ENCODE data around the gene SNRPF.

Gene SNRPF

DNA sequence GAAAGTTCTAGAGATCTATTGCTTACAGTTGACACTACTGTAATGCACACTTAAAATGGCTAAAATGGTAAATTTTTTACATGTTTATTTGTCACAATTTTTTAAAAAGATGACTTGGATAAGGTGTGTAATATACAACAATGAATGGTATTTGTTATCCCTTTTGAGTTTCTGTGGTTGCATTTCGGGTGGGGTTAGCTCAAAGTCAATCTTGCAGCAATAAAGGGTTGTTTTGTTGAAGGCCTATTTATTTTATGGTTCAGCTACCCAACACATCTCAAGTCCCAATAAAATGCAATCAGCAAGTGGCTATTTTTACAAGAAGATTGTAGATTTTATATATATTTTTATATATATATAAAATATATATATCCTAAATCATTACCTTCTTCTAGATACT lies 22.1 kb downstream of the SNRPF start:
- Mint-ChIP-seq H3K4me1 (ENCODE audit: low read depth) (no peaks in the 10 kb centered on the region), H3K27me3 (ENCODE audit: low read depth) (no peaks in the 10 kb centered on the region), H3K9me3 (no peaks in the 10 kb centered on the region), H3K4me3 (no peak overlapping the region), H3K36me3 (ENCODE audit: low read depth) (no peaks in the 10 kb centered on the region), H3K27ac (no peak overlapping the region)
- no peak for DNase-seq (ENCODE audit: low spot score)

DNA sequence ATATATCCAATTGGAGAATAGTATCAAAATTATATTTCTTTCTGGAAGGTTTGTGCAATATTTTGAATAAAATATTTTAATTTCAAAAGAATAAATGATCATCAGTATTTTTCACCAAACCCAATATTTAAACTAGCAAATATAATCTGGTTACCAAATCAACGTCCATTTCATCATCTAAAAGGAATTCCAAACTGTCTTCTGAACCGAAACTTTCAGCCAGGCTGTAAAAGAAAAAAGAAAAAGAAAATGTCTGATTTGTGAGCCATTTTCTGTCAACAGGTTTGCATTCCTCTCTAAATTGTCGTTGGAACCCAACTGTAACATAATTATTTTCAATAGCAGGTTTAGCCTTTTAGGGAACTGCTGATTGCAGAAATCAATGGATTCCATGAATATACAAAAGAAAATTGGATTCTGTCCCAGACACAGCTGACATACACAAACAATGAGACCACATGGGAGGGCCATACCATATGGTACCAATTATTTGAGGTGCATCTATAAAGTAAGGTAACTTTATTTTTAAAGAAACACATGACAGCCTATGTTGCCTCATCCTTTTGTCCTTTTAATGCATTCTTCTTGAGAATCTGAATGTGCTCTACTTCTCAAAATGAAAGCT lies 22.7 kb downstream of the SNRPF start:
- H3K27me3 Mint-ChIP-seq (ENCODE audit: low read depth) = no peaks in the 10 kb centered on the region
- H3K9me3 Mint-ChIP-seq = no peaks in the 10 kb centered on the region
- no peak for DNase-seq (ENCODE audit: low spot score)
- no peak overlapping the region for H3K27ac Mint-ChIP-seq
- no peak overlapping the region for H3K4me3 Mint-ChIP-seq
- H3K36me3 Mint-ChIP-seq (ENCODE audit: low read depth) = no peaks in the 10 kb centered on the region
- H3K4me1 Mint-ChIP-seq (ENCODE audit: low read depth) = no peaks in the 10 kb centered on the region

DNA sequence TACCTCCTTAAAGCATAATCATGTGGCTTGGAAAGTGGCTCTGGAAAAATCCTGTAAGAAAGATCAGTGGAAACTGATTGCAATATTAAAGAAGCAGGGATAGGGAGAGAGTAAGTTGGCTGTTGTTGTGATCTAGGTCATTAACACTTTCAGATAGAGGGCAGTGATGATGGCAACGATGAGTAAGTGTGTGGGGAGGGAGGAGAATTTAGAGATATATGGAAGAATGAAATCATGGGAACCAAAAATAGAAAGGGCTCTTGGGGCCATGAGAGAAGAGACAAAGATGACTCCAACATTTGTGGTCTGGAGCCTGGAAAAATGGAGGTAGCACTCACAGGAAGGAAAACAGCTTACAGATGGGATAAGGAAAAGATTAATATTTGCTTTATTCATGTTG lies 23.3 kb downstream of the SNRPF start:
- Mint-ChIP-seq H3K27me3 (ENCODE audit: low read depth) (no peaks in the 10 kb centered on the region), H3K36me3 (ENCODE audit: low read depth) (no peaks in the 10 kb centered on the region), H3K27ac (no peak overlapping the region), H3K9me3 (no peaks in the 10 kb centered on the region), H3K4me3 (no peak overlapping the region), H3K4me1 (ENCODE audit: low read depth) (no peaks in the 10 kb centered on the region)
- DNase-seq (ENCODE audit: low spot score) = no peak

DNA sequence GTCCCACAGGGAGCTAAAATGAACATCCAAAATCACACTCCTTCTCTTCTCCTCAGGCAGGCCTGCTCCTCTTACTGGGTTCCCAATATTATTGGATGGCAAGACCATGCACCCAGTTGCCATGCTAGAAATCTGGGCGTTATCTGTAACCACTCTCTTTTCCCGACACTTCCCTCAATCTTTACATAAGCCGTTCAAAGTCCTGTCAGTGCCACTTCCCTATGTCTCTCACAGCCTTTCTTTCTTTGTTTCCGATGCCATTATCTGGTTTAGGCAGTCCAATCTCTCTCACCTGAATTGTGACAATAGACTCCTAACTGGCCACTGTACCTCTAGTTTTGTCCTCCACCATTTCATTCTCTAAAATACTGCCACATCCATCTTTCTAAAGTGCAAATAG lies 24.1 kb downstream of the SNRPF start:
- Mint-ChIP-seq H3K4me3 (no peak overlapping the region), H3K27me3 (ENCODE audit: low read depth) (no peaks in the 10 kb centered on the region), H3K36me3 (ENCODE audit: low read depth) (no peaks in the 10 kb centered on the region), H3K27ac (no peak overlapping the region), H3K4me1 (ENCODE audit: low read depth) (no peaks in the 10 kb centered on the region), H3K9me3 (no peaks in the 10 kb centered on the region)
- DNase-seq (ENCODE audit: low spot score) = no peak

DNA sequence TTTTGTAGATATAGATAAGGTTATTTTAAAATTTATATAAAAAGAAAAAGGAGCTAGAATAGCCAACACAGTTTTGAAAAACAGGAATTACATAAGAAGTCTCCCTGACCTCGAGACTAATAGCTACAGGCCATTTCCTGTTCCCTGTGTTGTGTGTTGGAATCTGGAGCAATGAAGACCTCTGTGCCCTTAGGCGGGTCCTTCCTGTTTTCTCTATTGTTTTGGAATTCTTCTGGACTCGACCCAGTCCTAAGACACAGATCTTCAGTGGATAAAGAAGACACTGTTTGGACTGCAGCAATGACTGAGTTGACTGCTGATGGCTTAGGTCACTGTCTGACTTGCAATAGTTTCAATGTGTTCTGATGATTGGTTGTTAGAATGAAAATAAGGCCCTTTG lies 26.2 kb downstream of the SNRPF start:
- Mint-ChIP-seq H3K27me3 (ENCODE audit: low read depth) (no peaks in the 10 kb centered on the region), H3K4me3 (no peak overlapping the region), H3K27ac (no peak overlapping the region), H3K9me3 (no peaks in the 10 kb centered on the region), H3K4me1 (ENCODE audit: low read depth) (no peaks in the 10 kb centered on the region), H3K36me3 (ENCODE audit: low read depth) (no peaks in the 10 kb centered on the region)
- no peak for DNase-seq (ENCODE audit: low spot score)

DNA sequence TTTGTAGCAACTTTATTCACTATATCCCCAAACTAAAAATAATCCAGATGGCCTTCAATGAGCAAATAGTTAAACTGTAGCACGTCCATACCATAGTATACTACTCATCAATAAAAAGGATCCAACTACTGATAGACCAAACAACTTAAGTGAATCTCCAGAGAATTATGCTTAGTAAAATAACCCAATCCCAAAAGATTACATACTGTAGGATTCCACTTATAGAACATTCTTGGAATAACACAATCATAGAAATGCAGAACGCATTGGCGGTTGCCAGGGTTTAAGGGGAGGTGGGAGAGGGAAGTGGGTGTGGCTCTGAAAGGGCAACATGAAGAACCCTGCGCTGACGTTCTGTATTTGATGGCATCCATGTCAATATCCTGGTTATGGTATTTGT lies 28.6 kb downstream of the SNRPF start:
- Mint-ChIP-seq H3K4me3 (no peak overlapping the region), H3K9me3 (no peaks in the 10 kb centered on the region), H3K27ac (no peak overlapping the region), H3K36me3 (ENCODE audit: low read depth) (no peaks in the 10 kb centered on the region), H3K4me1 (ENCODE audit: low read depth) (no peaks in the 10 kb centered on the region), H3K27me3 (ENCODE audit: low read depth) (no peaks in the 10 kb centered on the region)
- DNase-seq (ENCODE audit: low spot score) = no peak

DNA sequence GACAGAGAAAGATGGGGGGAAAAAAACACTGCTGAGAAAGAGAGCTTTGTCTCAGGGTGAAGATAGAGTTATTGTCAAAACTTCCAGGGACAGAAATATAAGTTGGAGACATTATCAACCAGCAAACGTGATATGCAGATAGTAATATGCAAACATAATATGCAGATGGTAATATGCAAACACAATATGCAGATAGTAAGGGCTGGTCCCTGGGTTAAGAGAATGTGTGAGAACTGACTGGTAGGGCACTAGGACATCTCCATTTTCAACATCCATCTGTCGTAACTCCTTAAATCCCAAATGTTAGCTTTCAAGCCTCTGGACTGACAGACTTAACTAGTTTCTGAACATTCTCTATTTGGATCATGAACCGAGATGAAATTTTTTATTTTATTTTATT lies 32.2 kb downstream of the SNRPF start:
- H3K9me3 Mint-ChIP-seq = no peaks in the 10 kb centered on the region
- H3K27ac Mint-ChIP-seq = no peak overlapping the region
- H3K27me3 Mint-ChIP-seq (ENCODE audit: low read depth) = peaks cover under 1% of the 10 kb centered on the region
- H3K4me1 Mint-ChIP-seq (ENCODE audit: low read depth) = no peaks in the 10 kb centered on the region
- no peak overlapping the region for H3K4me3 Mint-ChIP-seq
- DNase-seq (ENCODE audit: low spot score) = no peak
- no peaks in the 10 kb centered on the region for H3K36me3 Mint-ChIP-seq (ENCODE audit: low read depth)

DNA sequence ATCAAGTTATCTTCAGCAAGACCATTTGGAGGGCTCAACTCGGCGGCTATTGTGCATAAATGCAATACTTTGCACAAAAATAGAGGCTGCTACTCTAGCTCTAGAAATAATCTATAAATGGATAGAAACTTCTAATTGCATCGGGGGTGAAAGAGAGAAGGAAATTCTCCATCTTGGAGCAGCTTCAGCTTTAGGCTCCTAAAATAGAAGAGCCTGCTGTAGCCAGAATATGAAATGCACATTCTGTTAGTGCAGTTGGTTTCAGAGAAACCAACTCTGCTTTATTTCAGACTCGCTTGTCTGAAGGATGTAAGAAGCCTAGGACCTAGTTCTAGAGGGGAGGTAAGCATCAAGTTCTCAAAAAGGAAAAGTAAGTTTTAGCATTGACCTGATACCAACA lies 38.1 kb downstream of the SNRPF start:
- Mint-ChIP-seq H3K4me1 (ENCODE audit: low read depth) (no peaks in the 10 kb centered on the region), H3K27me3 (ENCODE audit: low read depth) (peaks cover 8% of the 10 kb centered on the region), H3K27ac (no peak overlapping the region), H3K36me3 (ENCODE audit: low read depth) (no peaks in the 10 kb centered on the region), H3K9me3 (no peaks in the 10 kb centered on the region), H3K4me3 (no peak overlapping the region)
- no peak for DNase-seq (ENCODE audit: low spot score)

DNA sequence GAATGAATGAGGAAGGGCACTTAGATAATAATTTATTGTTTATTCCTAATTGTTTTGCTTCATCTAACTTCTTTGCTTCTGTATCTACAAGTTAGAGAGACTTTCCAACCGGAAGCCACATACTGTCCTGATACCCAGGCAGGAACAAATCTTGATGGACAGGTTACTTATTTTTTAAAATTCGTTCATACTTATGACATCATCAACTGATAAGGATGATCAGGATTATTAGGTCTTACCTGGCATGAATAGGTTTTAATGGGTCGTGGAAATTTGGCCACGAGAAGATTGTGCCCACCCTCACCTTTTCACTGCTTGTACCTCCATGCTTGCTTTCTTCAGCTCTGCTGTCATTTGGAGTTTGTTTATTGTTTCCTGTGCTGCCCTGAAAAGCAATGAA lies 39.3 kb downstream of the SNRPF start:
- DNase-seq (ENCODE audit: low spot score) = no peak
- no peak overlapping the region for H3K4me3 Mint-ChIP-seq
- H3K27me3 Mint-ChIP-seq (ENCODE audit: low read depth) = peaks cover 8% of the 10 kb centered on the region
- H3K36me3 Mint-ChIP-seq (ENCODE audit: low read depth) = no peaks in the 10 kb centered on the region
- peaks cover under 1% of the 10 kb centered on the region for H3K9me3 Mint-ChIP-seq
- H3K4me1 Mint-ChIP-seq (ENCODE audit: low read depth) = no peaks in the 10 kb centered on the region
- no peak overlapping the region for H3K27ac Mint-ChIP-seq

DNA sequence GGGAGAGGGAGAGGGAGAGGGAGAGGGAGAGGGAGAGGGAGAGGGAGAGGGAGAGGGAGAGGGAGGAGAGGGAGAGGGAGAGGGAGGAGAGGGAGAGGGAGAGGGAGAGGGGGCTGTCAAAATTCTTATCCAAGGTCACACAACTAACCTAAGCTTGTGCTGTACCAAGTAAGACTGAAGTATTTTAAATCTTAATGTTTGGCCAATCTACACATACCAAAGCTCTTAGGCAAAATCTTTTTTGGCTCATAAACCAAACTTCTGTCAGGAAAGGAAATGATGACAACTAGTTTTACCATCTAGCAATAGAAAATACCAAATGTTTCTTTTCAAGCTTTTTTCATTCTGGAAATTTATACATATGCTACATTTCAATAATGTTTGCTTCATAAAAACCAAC lies 49.8 kb downstream of the SNRPF start:
- H3K4me3 Mint-ChIP-seq = no peak overlapping the region
- H3K27ac Mint-ChIP-seq = no peak overlapping the region
- H3K4me1 Mint-ChIP-seq (ENCODE audit: low read depth) = no peaks in the 10 kb centered on the region
- H3K36me3 Mint-ChIP-seq (ENCODE audit: low read depth) = no peaks in the 10 kb centered on the region
- H3K27me3 Mint-ChIP-seq (ENCODE audit: low read depth) = peaks cover 17% of the 10 kb centered on the region
- DNase-seq (ENCODE audit: low spot score) = no peak
- H3K9me3 Mint-ChIP-seq = no peaks in the 10 kb centered on the region

DNA sequence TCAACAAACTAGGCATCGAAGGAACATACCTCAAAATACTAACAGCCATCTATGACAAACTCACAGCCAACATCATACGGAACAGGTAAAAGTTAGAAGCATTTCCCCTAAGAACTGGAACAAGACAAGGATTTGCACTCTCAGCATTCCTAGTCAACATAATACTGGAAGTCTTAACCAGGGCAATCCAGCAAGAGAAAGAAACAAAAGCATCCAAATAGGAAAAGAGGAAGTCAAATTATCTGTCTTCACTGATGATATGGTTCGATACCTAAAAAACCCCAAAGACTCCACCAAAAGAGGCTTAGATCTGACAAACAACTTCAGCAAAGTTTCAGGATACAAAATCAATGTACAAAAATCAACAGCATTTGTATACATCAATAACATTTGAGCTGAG lies 51.1 kb downstream of the SNRPF start:
- no peaks in the 10 kb centered on the region for H3K9me3 Mint-ChIP-seq
- no peaks in the 10 kb centered on the region for H3K4me1 Mint-ChIP-seq (ENCODE audit: low read depth)

More for the DNA sequence above, 51.1 kb downstream of the SNRPF start:
- Mint-ChIP-seq H3K36me3 (ENCODE audit: low read depth) (no peaks in the 10 kb centered on the region), H3K4me3 (no peak overlapping the region), H3K27ac (no peak overlapping the region), H3K27me3 (ENCODE audit: low read depth) (peaks cover 17% of the 10 kb centered on the region)
- DNase-seq (ENCODE audit: low spot score) = no peak

Data from T-helper 2 cell treated with Interferon-gamma antibody and Interleukin-4, amounts not matched to agents 5 μg/mL and 100 μg/mL, for 36 hours (primary cell).